Measurements from ENCODE around the gene CROCC2. TPM values are rescaled to one million over a fixed set of nuclear protein-coding genes. Genes with fewer than 3 reads are reported as not detected.

Gene CROCC2
- total RNA-seq, 1 donor from 2014 or later = not detected

DNA sequence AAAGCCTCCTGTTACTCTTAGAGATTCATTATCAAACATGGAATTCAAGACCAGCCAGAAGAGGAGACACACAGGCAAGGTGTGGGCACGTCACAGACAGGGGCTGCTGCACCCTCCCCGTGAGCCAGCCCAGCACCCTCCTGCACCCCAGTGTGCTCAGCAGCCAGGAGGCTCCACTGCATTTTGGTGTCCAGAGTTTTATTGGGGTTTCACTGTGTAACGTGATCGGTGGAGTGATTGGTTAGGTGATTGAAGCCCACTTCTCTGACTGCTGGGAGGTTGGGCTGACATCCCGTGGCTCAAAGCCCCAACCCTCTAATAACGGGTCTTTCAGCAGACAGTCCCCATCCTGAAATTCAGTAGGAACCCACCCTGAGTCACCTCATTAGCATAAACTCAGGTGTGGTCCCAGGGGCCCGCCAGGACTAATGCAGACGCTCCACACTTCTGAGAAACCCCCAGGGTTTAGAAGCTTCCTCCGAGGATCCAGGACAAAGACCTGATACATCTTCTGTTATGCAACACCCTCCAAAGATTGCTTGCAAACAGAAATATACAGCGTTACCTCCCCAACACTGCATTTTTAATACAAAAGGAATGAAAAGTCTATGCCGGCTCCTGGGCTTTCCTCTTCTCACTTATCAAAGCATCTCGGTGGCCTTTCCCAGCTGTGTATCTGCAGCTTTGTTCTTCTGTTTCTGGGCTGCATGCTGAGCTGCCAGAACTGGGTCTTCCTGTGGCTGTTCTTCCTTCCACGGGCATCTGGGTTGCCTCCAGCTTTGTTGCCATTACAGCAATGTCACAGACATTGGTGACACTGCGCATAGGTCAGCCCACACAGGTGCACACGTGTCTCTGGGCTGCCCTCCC, 48.5 kb downstream of the CROCC2 start:
- H3K4me1 Mint-ChIP-seq (ENCODE audit: low read depth) = no peaks in the 10 kb centered on the region
- no peak for DNase-seq (ENCODE audit: low spot score)
- no peaks in the 10 kb centered on the region for H3K9me3 Mint-ChIP-seq (ENCODE audit: low read depth)
- no peak overlapping the region for H3K27ac Mint-ChIP-seq (ENCODE audit: unreplicated experiment)
- H3K27me3 Mint-ChIP-seq (ENCODE audit: low read depth) = peaks cover 35% of the 10 kb centered on the region
- no peaks in the 10 kb centered on the region for H3K36me3 Mint-ChIP-seq (ENCODE audit: low read depth)
- no peak overlapping the region for H3K4me3 Mint-ChIP-seq (ENCODE audit: unreplicated experiment)
- TF ChIP-seq, protein P1, sequence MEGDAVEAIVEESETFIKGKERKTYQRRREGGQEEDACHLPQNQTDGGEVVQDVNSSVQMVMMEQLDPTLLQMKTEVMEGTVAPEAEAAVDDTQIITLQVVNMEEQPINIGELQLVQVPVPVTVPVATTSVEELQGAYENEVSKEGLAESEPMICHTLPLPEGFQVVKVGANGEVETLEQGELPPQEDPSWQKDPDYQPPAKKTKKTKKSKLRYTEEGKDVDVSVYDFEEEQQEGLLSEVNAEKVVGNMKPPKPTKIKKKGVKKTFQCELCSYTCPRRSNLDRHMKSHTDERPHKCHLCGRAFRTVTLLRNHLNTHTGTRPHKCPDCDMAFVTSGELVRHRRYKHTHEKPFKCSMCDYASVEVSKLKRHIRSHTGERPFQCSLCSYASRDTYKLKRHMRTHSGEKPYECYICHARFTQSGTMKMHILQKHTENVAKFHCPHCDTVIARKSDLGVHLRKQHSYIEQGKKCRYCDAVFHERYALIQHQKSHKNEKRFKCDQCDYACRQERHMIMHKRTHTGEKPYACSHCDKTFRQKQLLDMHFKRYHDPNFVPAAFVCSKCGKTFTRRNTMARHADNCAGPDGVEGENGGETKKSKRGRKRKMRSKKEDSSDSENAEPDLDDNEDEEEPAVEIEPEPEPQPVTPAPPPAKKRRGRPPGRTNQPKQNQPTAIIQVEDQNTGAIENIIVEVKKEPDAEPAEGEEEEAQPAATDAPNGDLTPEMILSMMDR (IDR thresholded peaks at IDR 0.05) = no peak

DNA sequence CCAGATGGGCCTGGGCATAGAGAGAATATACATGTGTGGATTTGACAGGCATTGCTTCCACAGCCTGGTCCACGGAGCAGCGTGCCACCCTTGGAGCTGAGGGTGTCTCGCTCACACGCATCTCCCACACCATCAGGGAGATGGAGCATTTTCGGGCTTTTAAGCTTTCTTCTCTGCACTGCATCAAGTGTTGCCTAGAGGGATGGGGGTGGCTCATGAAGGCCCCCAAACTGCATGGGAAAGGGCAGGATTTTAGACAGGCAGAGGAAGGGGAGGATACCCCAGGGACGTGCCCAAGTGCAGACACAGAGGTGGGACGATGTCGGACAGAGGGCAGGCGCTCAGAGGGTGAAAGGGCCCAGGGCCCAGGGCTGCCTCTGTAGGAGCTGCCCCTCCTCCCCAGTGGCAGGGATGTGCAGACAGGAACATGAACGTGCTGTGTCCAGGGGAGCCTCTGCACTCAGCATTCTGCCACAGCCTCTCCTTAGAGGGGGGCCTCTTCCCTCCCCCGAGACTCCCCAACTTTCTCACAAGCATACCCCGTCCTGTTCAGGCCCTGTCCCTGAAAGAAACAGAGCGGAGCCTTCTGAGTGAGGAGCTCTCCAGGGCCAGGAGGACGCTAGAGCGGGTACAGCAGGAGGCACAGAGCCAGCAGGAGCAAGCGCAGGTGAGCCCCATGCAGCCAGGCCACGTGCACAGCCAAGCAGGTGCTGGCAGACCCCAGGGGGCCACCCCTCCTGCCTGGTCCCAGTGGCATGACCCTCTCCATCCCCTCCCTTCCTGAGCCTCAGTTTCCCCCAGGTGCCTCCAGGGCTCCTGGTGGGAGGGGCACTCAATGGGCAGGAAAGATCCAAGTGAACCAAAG, 49.4 kb downstream of the CROCC2 start:
- Mint-ChIP-seq H3K4me1 (ENCODE audit: low read depth) (peaks cover 6% of the 10 kb centered on the region), H3K27ac (ENCODE audit: unreplicated experiment) (no peak overlapping the region), H3K4me3 (ENCODE audit: unreplicated experiment) (no peak overlapping the region), H3K27me3 (ENCODE audit: low read depth) (peaks cover 40% of the 10 kb centered on the region), H3K36me3 (ENCODE audit: low read depth) (no peaks in the 10 kb centered on the region), H3K9me3 (ENCODE audit: low read depth) (no peaks in the 10 kb centered on the region)
- TF ChIP-seq, protein P1 (IDR thresholded peaks at IDR 0.05) = no peak
- DNase-seq (ENCODE audit: low spot score) = peak; percentile 87

DNA sequence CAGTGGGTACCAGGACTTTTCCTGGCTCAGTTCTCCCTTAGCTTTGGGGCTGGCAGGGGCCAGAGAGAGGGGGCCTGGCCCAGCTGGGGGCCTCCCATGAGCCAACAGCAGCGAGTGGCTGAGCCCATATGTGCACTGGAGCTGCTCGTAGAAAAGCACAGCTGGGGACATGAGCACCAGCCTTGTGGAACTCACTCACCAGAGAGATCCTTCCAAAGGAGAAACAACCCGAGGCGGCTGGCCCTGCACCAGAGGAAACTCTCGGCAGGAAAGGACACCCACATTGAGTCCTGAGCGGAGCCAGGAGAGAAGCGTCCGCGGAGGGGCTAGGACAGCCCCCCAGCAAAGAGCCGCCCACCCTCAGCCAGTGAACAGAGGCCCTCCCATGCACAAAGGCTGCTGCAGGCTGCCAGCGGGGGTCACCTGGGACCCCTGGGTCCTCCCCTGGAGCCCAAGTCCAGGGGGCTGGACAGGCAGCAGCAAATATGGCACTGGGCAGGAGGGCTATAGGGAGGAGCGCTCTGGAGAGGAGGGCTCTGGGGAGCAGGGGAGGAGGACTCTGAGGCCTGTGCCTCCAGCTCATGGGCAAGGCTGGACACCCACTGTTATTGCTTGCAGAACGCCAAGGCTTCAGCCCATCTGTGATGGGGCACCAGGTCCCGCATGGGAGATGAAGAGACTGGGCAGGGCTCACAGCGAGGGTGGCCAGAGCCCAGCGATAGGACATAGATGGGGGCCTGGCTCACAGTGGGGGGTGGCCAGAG, 50.2 kb downstream of the CROCC2 start:
- Mint-ChIP-seq H3K4me1 (ENCODE audit: low read depth) (peaks cover 10% of the 10 kb centered on the region), H3K27me3 (ENCODE audit: low read depth) (peaks cover 41% of the 10 kb centered on the region), H3K36me3 (ENCODE audit: low read depth) (no peaks in the 10 kb centered on the region), H3K9me3 (ENCODE audit: low read depth) (no peaks in the 10 kb centered on the region), H3K4me3 (ENCODE audit: unreplicated experiment) (no peak overlapping the region), H3K27ac (ENCODE audit: unreplicated experiment) (no peak overlapping the region)
- no peak for DNase-seq (ENCODE audit: low spot score)
- TF ChIP-seq, protein P1 (IDR thresholded peaks at IDR 0.05) = no peak

DNA sequence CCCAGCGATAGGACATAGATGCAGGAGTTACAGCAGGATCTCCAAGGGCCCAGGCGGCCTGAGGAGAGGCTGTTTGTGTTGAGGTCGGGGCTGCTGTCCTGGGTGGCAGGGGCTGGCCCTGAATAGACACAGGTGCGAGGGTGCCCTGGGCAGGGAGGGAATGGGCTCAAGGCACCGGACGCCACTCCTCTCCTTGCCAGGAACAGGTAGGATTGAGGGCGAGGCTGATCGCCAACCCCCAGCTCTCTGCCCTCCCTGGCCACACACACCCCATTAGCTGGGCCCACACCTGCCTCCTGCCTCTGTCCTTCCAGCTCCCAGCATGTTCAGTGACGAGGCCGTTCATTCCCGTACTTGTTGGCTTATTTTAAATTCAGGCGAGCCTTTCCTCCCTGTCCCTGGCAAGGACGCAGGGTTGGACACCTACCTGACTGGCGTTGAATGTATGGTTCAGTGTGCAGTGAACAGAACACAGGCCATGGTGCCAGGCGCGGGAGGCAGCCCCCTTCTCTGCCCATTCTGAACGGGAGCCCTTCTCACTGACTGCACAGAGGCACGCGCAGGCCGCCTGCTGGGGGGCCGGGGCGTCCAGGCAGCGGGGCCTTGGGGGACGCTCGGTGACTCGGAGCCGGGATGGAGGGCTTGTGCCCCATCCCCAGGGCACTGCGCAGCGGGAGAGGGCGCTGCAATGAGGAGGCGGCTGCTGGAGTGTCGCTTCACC, 51.0 kb downstream of the CROCC2 start:
- peaks cover 41% of the 10 kb centered on the region for H3K27me3 Mint-ChIP-seq (ENCODE audit: low read depth)
- no peak overlapping the region for H3K27ac Mint-ChIP-seq (ENCODE audit: unreplicated experiment)
- no peaks in the 10 kb centered on the region for H3K9me3 Mint-ChIP-seq (ENCODE audit: low read depth)
- H3K36me3 Mint-ChIP-seq (ENCODE audit: low read depth) = no peaks in the 10 kb centered on the region
- H3K4me3 Mint-ChIP-seq (ENCODE audit: unreplicated experiment) = no peak overlapping the region
- H3K4me1 Mint-ChIP-seq (ENCODE audit: low read depth) = peaks cover 10% of the 10 kb centered on the region
- TF ChIP-seq, protein P1 (IDR thresholded peaks at IDR 0.05) = no peak
- DNase-seq (ENCODE audit: low spot score) = peak; percentile 86

Measured in chondrocyte (in vitro differentiated cells).